ENCODE data around the gene CDC42.
"Not testable (repeated sequence)": the region's sequence is repeated elsewhere in the genome, so short reads cannot be mapped to it uniquely, and the experiment has no call there.

The CDC42 gene

GRCh38 chr1:22078133-22078532, 25.6 kb downstream of the CDC42 start:
- no peaks in the 10 kb centered on the region for H3K9me3 ChIP-seq (ENCODE audit: control insufficient read depth, insufficient read depth, low read length)
- H3K4me1 ChIP-seq (ENCODE audit: control insufficient read depth, insufficient read depth, low read length) = peaks cover 16% of the 10 kb centered on the region
- H3K4me3 ChIP-seq (ENCODE audit: low read depth, low read length) = no peak overlapping the region
- no peaks in the 10 kb centered on the region for H3K27me3 ChIP-seq (ENCODE audit: control insufficient read depth, insufficient read depth, low read length)
- no peak overlapping the region for H3K27ac ChIP-seq (ENCODE audit: low read depth, low read length)
- H3K9ac ChIP-seq (ENCODE audit: low read depth, low read length) = no peak overlapping the region
- H3K36me3 ChIP-seq (ENCODE audit: control insufficient read depth, insufficient read depth, low read length) = peaks cover 37% of the 10 kb centered on the region

- Histone ChIP-seq H3K9me3 (ENCODE audit: control insufficient read depth, insufficient read depth, low read length) (no peaks in the 10 kb centered on the region), H3K27ac (ENCODE audit: low read depth, low read length) (no peak overlapping the region), H3K36me3 (ENCODE audit: control insufficient read depth, insufficient read depth, low read length) (peaks cover 43% of the 10 kb centered on the region), H3K27me3 (ENCODE audit: control insufficient read depth, insufficient read depth, low read length) (no peaks in the 10 kb centered on the region), H3K9ac (ENCODE audit: low read depth, low read length) (no peak overlapping the region), H3K4me1 (ENCODE audit: control insufficient read depth, insufficient read depth, low read length) (peaks cover 6% of the 10 kb centered on the region; the same call in 1 of the 2 replicates), H3K4me3 (ENCODE audit: low read depth, low read length) (no peak overlapping the region)
Observed at GRCh38 chr1:22080191-22080590, 27.7 kb downstream of the CDC42 start.

GRCh38 chr1:22088331-22088730, 35.8 kb downstream of the CDC42 start:
- Histone ChIP-seq H3K9me3 (ENCODE audit: control insufficient read depth, insufficient read depth, low read length) (no peaks in the 10 kb centered on the region), H3K27ac (ENCODE audit: low read depth, low read length) (no peak overlapping the region), H3K9ac (ENCODE audit: low read depth, low read length) (no peak overlapping the region), H3K27me3 (ENCODE audit: control insufficient read depth, insufficient read depth, low read length) (no peaks in the 10 kb centered on the region), H3K4me1 (ENCODE audit: control insufficient read depth, insufficient read depth, low read length) (peaks cover 39% of the 10 kb centered on the region), H3K4me3 (ENCODE audit: low read depth, low read length) (no peak overlapping the region), H3K36me3 (ENCODE audit: control insufficient read depth, insufficient read depth, low read length) (peaks cover 31% of the 10 kb centered on the region)

GRCh38 chr1:22089134-22089571, 36.6 kb downstream of the CDC42 start:
- H3K27ac ChIP-seq (ENCODE audit: low read depth, low read length) = peak overlapping the region; percentile 75
- no peak overlapping the region for H3K4me3 ChIP-seq (ENCODE audit: low read depth, low read length)
- H3K9ac ChIP-seq (ENCODE audit: low read depth, low read length) = no peak overlapping the region
- peaks cover 29% of the 10 kb centered on the region for H3K36me3 ChIP-seq (ENCODE audit: control insufficient read depth, insufficient read depth, low read length)
- no peaks in the 10 kb centered on the region for H3K27me3 ChIP-seq (ENCODE audit: control insufficient read depth, insufficient read depth, low read length)
- H3K4me1 ChIP-seq (ENCODE audit: control insufficient read depth, insufficient read depth, low read length) = peaks cover 40% of the 10 kb centered on the region
- H3K9me3 ChIP-seq (ENCODE audit: control insufficient read depth, insufficient read depth, low read length) = no peaks in the 10 kb centered on the region

DNA sequence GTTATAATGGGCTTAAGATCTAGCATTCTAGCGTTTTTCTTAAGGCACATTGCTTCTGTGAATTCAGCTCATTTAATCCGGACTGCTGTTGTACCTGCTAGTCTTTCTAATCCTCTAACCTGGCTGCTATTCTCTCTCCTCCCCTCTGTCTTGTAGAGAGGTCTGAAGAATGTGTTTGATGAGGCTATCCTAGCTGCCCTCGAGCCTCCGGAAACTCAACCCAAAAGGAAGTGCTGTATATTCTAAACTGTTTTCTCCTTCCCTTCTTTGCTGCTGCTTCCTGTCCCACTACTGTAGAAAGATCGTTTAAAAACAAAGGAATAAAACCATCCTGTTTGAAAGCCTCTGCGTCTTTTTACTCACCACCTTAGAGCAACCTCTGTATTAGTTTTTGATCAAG, 37.3 kb downstream of the CDC42 start:
- Histone ChIP-seq H3K4me1 (ENCODE audit: control insufficient read depth, insufficient read depth, low read length) (peaks cover 40% of the 10 kb centered on the region), H3K4me3 (ENCODE audit: low read depth, low read length) (peak overlapping the region; percentile 6; the same call in 1 of the 2 replicates), H3K36me3 (ENCODE audit: control insufficient read depth, insufficient read depth, low read length) (peaks cover 33% of the 10 kb centered on the region), H3K9ac (ENCODE audit: low read depth, low read length) (no peak overlapping the region), H3K27ac (ENCODE audit: low read depth, low read length) (peak overlapping the region; percentile 75), H3K9me3 (ENCODE audit: control insufficient read depth, insufficient read depth, low read length) (no peaks in the 10 kb centered on the region), H3K27me3 (ENCODE audit: control insufficient read depth, insufficient read depth, low read length) (no peaks in the 10 kb centered on the region)

DNA sequence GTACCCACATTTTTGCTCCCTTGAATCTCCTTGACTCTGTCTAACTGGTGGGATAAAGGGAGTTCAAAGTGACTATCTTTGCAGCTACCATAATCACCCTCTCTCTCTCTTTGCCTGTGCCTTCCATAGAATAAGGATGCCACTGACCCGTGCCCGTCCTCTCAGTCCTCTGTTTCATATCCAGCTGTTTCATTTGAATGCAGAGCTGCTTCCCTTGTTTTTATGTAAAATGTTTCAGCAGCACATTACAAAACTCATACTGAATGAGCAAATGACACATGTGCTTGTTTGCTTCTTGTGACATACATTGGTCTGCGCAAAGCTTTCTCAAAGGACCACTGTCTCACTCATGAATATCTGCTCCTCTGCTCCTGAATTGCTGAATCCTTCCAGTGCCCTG, 38.4 kb downstream of the CDC42 start:
- H3K27ac ChIP-seq (ENCODE audit: low read depth, low read length) = peak overlapping the region; percentile 25
- H3K4me3 ChIP-seq (ENCODE audit: low read depth, low read length) = no peak overlapping the region
- H3K9me3 ChIP-seq (ENCODE audit: control insufficient read depth, insufficient read depth, low read length) = no peaks in the 10 kb centered on the region
- H3K9ac ChIP-seq (ENCODE audit: low read depth, low read length) = no peak overlapping the region
- H3K4me1 ChIP-seq (ENCODE audit: control insufficient read depth, insufficient read depth, low read length) = peaks cover 40% of the 10 kb centered on the region
- H3K36me3 ChIP-seq (ENCODE audit: control insufficient read depth, insufficient read depth, low read length) = peaks cover 36% of the 10 kb centered on the region
- no peaks in the 10 kb centered on the region for H3K27me3 ChIP-seq (ENCODE audit: control insufficient read depth, insufficient read depth, low read length)

DNA sequence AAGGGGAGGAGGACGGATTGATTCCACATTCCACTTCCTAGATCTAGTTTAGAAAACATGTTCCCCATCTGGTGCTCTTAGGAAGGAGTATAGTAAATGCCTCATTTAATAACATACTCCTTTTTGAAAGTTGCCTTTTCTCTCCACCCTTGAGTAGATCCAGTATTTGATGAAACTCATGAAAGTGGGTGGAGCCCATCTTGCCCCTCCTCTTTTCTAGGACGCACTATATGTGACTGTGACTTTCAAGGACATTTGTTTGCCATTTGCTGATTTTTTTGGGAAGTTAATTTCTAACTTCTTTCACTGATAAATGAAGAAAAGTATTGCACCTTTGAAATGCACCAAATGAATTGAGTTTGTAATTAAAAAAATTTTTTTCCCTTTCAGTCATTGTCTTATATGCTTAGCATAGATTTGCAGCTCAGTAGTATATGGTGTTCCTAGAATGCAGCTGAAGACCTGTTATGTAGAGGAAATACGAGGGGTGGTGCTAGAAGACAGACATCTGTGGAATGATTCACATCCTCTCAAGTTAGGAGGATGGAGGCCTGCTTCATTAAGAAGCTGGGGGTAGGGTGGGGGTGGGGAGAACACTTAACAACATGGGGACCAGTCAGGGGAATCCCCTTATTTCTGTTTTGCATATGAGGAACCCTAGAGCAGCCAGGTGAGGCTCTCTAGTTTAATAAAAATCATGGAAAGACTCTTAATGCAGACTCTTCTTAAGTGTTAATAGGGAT, 39.7 kb downstream of the CDC42 start:
- H3K4me3 ChIP-seq (ENCODE audit: low read depth, low read length); H3K9me3 ChIP-seq (ENCODE audit: control insufficient read depth, insufficient read depth, low read length); H3K27me3 ChIP-seq (ENCODE audit: control insufficient read depth, insufficient read depth, low read length); H3K9ac ChIP-seq (ENCODE audit: low read depth, low read length): not testable (repeated sequence)
- Histone ChIP-seq H3K27ac (ENCODE audit: low read depth, low read length) (peak overlapping the region; percentile 21), H3K4me1 (ENCODE audit: control insufficient read depth, insufficient read depth, low read length) (peaks cover 40% of the 10 kb centered on the region), H3K36me3 (ENCODE audit: control insufficient read depth, insufficient read depth, low read length) (peaks cover 35% of the 10 kb centered on the region)

DNA sequence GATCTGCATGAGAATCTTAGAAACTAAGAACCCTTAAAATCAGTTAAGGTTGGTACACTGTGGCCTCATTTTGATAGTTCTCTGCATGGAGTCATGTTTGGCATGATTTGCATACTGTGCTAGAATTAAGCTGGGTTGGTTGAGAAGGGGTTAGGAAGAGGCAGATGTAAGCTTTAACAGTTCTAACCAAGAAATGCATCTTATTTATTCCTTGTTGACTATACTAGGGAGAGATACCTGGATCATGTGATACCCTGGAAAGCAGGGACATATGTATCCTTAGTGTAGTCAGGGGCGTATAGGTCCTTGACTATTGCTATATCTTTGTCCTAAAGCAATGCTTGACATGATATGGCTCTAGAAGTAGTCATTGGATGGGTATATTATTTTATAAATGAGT, 41.0 kb downstream of the CDC42 start:
- Histone ChIP-seq H3K9ac (ENCODE audit: low read depth, low read length) (no peak overlapping the region), H3K4me3 (ENCODE audit: low read depth, low read length) (no peak overlapping the region), H3K36me3 (ENCODE audit: control insufficient read depth, insufficient read depth, low read length) (peaks cover 35% of the 10 kb centered on the region), H3K9me3 (ENCODE audit: control insufficient read depth, insufficient read depth, low read length) (no peaks in the 10 kb centered on the region), H3K27ac (ENCODE audit: low read depth, low read length) (peak overlapping the region; percentile 21), H3K27me3 (ENCODE audit: control insufficient read depth, insufficient read depth, low read length) (no peaks in the 10 kb centered on the region), H3K4me1 (ENCODE audit: control insufficient read depth, insufficient read depth, low read length) (peaks cover 40% of the 10 kb centered on the region)

GRCh38 chr1:22096036-22096435, 43.5 kb downstream of the CDC42 start:
- peaks cover 15% of the 10 kb centered on the region for H3K4me1 ChIP-seq (ENCODE audit: control insufficient read depth, insufficient read depth, low read length)

GRCh38 chr1:22096463-22096862, 44.0 kb downstream of the CDC42 start:
- no peak overlapping the region for H3K27ac ChIP-seq (ENCODE audit: low read depth, low read length)
- peaks cover 13% of the 10 kb centered on the region for H3K4me1 ChIP-seq (ENCODE audit: control insufficient read depth, insufficient read depth, low read length)
- H3K4me3 ChIP-seq (ENCODE audit: low read depth, low read length) = no peak overlapping the region
- peaks cover 45% of the 10 kb centered on the region for H3K36me3 ChIP-seq (ENCODE audit: control insufficient read depth, insufficient read depth, low read length)
- H3K9me3 ChIP-seq (ENCODE audit: control insufficient read depth, insufficient read depth, low read length) = no peaks in the 10 kb centered on the region
- H3K9ac ChIP-seq (ENCODE audit: low read depth, low read length) = no peak overlapping the region
- no peaks in the 10 kb centered on the region for H3K27me3 ChIP-seq (ENCODE audit: control insufficient read depth, insufficient read depth, low read length)

More at GRCh38 chr1:22096036-22096435, 43.5 kb downstream of the CDC42 start:
- Histone ChIP-seq H3K9ac (ENCODE audit: low read depth, low read length) (no peak overlapping the region), H3K36me3 (ENCODE audit: control insufficient read depth, insufficient read depth, low read length) (peaks cover 45% of the 10 kb centered on the region), H3K27me3 (ENCODE audit: control insufficient read depth, insufficient read depth, low read length) (no peaks in the 10 kb centered on the region), H3K4me3 (ENCODE audit: low read depth, low read length) (no peak overlapping the region), H3K9me3 (ENCODE audit: control insufficient read depth, insufficient read depth, low read length) (no peaks in the 10 kb centered on the region), H3K27ac (ENCODE audit: low read depth, low read length) (no peak overlapping the region)

DNA sequence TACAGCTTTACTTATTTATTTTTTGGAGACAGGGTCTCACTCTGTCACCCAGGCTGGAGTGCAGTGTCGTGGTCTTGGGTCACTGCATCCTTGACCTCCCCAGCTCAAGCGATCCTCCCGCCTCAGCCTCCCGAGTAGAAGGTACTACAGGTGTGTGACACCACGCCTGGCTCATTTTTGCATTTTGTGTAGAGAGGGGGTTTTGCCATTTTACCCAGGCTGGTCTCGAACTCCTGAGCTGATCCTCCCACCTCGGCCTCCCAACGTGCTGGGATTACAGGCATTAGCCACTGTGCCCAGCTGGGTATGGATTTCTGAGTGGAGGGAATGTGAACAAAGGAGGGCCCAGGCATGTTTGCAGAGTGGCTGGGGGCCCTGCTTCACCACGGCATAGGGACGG, 46.2 kb downstream of the CDC42 start:
- Histone ChIP-seq H3K27me3 (ENCODE audit: control insufficient read depth, insufficient read depth, low read length) (no peaks in the 10 kb centered on the region), H3K4me1 (ENCODE audit: control insufficient read depth, insufficient read depth, low read length) (no peaks in the 10 kb centered on the region), H3K36me3 (ENCODE audit: control insufficient read depth, insufficient read depth, low read length) (peaks cover 43% of the 10 kb centered on the region), H3K27ac (ENCODE audit: low read depth, low read length) (no peak overlapping the region), H3K9ac (ENCODE audit: low read depth, low read length) (no peak overlapping the region), H3K4me3 (ENCODE audit: low read depth, low read length) (no peak overlapping the region), H3K9me3 (ENCODE audit: control insufficient read depth, insufficient read depth, low read length) (no peaks in the 10 kb centered on the region)
